Left ventricle myocardium superior (tissue), 1 donor: ENCODE data around the gene GAB2. TPM values are rescaled to one million over a fixed set of nuclear protein-coding genes. Genes with fewer than 3 reads are reported as not detected.
A peak's percentile ranks its signal among the peaks of the same experiment; 100 is the strongest.

Experiments used
- ATAC-seq: fragments of 200-7000 bp; cut with Tn5 transposase; one replicate; pipeline ENCODE4 v1.9.1; 2020; ENCODE audit warnings: mild to moderate bottlenecking, moderate library complexity
- DNase-seq: peaks from one replicate; pipeline ENCODE4 v3.0.0-alpha.2; 2020
- intact Hi-C: fragments of 100-400 bp; cut with micrococcal nuclease; formaldehyde crosslinking; loops from one replicate; pipeline ENCODE4 v1.11.0; 2022
- total RNA-seq: library from RNA; stranded (reverse); fragmentation: NEBNext Ultra II Directional; extraction: Animal tissue kit (Norgen Biotek cat#: 25700); gene quantifications from one replicate; pipeline ENCODE4 v1.2.1, GENCODE V29; 2021
- donor health status: DM: no; HTN: yes; CAD: no; lungs with severe emphysema.

GAB2 gene
- total RNA-seq, 1 donor from 2014 or later, result 17.2 TPM

DNA sequence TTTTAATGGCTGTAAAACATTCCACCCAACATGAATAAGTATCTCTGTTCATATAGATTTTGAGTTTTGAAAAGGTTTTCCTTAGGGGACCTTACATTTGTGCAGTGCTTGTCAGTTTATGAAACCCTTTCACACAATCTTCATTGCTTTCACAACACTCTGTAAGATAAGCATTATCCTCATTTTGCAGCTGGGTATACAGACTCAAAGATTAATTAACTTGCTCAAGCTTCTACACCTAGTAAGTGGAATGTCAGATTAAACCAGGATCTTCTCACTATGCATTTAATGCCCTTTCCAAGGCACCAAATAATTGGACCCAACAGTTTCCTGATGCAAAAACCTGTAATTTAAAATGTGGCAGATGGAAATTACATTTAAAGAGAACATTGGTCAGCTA lies 11.6 kb upstream of the GAB2 start:
- no peak for DNase-seq
- ATAC-seq, result no peak
- intact Hi-C loops, result no loop called here

- intact Hi-C loops, result no loop called here
- ATAC-seq (no peak), DNase-seq (no peak)
Measured at GRCh38 chr11:78428773-78429172, 11.2 kb upstream of the GAB2 start.

- ATAC-seq, result no peak
- intact Hi-C loops, result no loop called here
- DNase-seq, result no peak
Measured at GRCh38 chr11:78428266-78428636, 10.6 kb upstream of the GAB2 start.

DNA sequence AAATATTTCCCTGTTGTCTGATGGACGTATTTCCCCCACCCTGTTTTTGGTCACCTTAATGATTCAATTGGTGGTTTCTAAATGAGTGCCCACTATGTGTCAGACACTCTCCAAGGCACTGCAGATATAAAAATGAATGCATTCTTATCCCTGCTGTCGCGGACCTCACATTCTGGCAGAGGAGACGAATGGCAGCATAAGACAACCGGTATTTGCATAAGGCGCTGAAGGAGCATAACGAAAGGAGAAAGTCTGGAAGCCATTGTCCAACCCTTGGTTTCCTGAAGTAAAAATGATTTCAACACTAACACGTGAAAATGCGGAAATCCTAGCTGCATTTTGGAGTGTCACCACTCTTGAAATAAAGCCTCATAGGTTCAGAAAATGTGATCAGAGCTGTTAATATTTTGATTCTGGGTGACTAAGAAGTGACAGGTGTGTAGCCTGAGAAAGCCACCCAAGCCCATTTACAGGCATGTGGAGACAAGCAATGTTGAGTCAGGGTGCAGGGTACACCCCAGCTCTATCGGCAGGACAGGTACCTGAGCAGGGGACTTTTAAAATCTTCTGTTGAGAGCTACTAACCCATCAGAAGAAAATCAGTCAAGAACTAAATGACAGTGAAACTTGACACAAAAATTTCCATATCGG lies 10.1 kb upstream of the GAB2 start:
- no peak for DNase-seq
- intact Hi-C loops, result no loop called here

GRCh38 chr11:78426845-78427244 lies 9.2 kb upstream of the GAB2 start:
- intact Hi-C loops, result no loop called here
- ATAC-seq (no peak), DNase-seq (no peak)

More for the DNA sequence above, 10.1 kb upstream of the GAB2 start:
- ATAC-seq, result no peak

DNA sequence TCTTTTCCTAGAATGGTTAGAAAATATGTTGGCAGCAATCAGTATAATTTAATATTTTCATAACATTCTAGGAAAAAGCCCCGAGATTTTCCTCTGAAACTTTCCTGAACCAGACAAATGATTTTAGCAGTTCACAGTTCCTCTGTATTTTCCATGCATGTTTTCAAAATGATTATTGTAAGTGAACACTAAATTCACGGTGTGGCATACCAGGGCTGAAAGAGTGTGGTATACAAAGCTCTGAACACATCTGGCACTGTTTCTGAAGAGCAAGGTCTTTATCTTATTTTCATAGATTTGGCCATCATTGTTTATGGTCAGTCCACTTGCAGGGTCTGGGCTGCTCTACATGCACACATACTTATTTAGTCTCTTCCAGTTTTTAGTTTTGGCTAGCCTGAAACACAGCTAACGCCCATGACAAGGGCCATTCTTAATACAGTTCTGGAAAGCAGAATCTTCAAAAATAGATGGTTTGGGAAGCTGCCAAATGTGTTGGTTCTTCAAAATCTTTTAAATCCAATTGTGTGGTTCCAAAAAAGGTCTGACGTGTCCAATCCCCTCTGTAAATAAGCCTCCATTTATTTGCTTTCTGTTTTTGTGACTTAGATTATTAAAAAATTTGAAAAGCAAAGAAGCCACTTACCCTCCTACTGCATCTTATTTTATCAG lies 7.9 kb upstream of the GAB2 start:
- intact Hi-C loops, result no loop called here
- no peak for DNase-seq
- peak; percentile 42 for ATAC-seq

DNA sequence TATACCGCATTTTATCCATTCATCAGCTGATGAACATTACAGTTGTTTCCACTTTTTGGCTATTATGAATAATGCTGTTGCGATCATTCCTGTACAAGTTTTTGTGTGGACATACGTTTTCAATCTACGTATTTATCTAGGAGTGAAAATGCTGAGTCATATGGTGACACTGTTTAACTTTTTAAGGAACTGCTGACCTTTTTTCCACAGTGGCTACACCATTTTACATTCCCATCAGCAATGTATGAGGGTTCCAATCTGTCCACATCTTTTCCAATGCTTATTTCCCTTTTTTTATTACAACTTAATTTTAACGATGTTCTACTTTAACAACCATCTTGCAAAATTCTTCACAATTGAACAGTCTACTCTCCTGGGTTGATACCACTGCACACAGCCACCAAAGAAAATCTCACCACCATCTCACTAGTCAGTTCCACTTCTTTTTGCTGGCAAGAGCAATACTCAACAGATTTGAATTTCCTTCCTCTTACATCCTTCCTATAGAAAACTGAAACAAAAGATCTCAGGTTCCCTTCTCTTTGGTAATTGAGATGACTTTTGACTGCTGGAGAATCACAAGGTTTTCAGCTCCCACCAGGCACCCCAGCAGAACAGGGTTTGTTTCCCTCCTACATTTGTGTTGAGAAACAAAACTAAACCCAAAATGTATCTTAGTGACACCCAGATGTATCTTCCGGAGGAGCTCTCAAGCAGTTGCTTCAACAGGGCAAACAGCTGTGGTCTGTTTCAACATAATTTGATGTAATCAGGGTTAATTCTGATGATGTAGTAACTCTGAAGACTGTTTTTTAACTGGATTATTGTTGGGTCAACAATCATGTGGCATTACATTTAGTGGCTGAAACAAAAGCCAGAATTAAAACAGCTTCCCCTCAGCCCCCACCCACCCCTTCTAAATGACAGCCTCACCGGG lies 7.0 kb upstream of the GAB2 start:
- ATAC-seq, result peak; percentile 10
- intact Hi-C loops, result no loop called here

DNA sequence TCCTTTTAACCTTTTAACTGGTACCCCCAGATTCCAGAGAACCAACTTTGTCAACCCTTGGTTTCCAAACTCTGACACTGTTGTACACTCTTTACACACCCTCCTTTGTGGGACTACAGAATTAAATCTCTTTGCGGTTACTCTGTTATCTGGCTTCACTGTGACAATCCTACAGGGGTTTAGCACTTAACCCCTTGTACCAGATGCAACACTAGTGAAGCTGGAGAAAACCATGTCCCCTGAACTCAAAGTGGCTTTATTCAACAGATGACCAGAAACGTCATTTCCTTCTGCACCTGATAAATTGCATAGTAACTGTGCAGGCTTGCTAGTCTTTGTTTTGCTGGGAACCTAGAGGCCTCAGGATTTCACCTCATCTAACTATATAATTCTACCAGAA lies 5.6 kb upstream of the GAB2 start:
- no peak for DNase-seq
- ATAC-seq, result no peak
- intact Hi-C loops, result no loop called here

More for the DNA sequence above, 7.0 kb upstream of the GAB2 start:
- no peak for DNase-seq

GRCh38 chr11:78420796-78421209 lies 3.2 kb upstream of the GAB2 start:
- intact Hi-C loops, result no loop called here
- peak; percentile 62 for DNase-seq
- ATAC-seq, result no peak

DNA sequence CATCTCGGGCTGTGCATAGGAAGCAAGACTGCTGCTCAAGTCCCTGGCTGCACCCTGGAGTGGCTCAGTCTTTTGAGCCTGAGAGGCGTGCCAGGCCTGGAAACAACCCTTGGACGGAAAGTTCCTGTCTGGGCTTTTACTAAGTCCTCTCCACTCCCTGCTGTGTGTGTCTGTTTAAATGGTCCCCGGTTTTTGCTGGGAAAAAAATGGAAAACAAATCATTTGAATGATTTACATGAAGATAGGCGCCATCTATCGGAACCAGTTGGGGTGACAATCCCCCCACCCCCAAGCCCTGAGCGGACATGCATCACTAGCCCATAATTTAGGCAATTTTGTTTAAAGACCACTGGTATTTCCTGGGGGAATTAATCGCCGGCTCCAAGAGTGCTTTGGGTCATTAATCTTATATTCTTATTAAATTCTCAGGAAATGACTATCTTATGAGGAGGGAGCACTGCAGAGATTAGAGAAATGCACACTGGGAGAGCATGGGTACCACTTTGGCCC lies 2.7 kb upstream of the GAB2 start:
- DNase-seq, result peak; percentile 73
- intact Hi-C loops, result no loop called here
- peak; percentile 40 for ATAC-seq

DNA sequence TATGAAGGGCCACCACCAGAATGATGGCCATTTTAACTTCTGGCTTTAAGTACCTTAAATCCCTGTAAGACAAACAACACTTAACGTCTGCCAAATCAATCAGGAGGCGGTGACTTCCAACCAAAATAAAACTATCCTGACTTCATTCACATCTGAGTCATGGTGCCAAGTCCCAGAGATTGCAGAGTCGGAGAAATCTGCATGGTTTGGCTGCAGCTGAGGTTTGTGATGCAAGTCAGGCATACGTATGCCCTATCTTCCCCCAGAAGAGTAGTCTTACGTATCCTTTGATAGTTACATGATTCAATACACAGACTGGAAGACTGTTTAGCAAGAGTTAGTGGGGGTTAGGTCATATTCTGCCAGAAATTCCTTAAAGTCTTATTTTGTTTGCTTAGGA lies 1.7 kb upstream of the GAB2 start:
- ATAC-seq, result peak; percentile 38
- no peak for DNase-seq
- intact Hi-C loops, result loop anchor here (5.0 to 10.0 kb wide), 3 partner anchors 102 to 195 kb away; no protein-coding TSS in a partner anchor

DNA sequence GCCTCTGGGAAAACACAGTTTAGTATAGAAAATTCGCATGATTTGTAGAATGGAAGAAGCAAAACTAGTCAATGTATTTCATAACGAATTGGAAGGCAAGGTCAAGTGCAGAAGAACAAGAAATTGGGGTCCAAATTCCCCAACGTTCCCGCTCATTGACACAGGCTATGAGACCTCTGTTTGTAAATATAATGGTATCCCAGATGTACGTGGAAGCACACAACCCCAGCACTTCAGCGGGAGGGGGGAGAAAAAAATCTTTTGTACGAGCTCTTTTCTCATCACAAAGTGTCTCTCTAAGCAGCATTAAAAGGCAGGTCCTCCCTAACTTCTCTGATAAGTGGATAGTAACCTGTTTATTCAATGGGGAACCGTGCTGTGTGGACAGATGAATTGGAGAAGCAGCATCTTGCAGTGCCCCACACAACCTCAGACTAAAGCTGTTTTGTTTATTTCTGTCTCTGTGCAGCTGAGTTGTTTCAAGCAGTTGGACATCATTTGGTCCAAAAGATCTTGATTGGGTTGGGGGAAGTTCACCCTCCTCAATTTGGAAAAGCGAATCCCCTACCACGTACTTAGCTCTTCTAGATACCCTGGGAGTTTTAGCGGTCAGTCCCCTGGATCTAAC lies 1.1 kb upstream of the GAB2 start:
- ATAC-seq (no peak), DNase-seq (no peak)
- intact Hi-C loops, result loop anchor here (5.0 to 10.0 kb wide), 3 partner anchors 101 to 194 kb away; no protein-coding TSS in a partner anchor

DNA sequence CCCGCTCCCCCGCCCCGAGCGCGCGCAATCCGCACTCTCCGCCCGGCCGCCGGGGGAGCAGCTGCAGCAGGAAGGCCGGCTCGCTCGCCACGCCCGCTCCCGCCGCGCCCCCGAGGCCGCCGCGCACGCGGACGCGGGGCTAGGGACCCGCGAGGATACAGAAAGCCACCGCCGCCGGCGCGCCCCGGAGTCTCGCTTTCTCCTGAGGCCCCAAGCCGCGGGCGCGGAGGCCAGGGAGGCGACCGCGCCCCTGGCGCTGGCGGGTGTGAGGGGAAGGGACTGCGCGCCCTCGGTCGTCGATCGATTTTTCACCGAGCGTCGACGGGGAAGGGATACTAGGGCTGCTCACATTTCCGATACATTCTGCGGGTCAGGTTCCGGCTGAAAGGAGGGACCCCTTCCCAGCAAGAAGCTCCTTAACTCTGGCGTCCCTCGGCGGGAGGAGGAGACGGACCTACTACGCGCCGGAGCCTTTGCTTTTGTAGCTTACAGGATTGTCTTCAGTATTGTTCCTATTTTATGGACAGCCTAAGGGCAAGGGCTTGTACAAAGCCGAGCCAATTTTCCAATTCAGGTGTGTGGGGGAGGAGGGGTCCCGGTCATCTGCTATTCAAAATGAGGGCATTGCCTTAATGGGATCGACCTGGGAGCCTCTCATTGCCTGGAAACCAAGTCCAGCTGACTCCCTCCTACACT lies 416 bp upstream of the GAB2 start:
- intact Hi-C loops, result loop anchor here (5.0 to 10.0 kb wide), 3 partner anchors 101 to 193 kb away; no protein-coding TSS in a partner anchor

GRCh38 chr11:78416285-78417174 lies 1.1 kb downstream of the GAB2 start:
- intact Hi-C loops, result loop anchor here (5.0 to 10.0 kb wide), 3 partner anchors 99 to 192 kb away; no protein-coding TSS in a partner anchor
- ATAC-seq (peak; percentile 74), DNase-seq (peak; percentile 86)

More for the DNA sequence above, 416 bp upstream of the GAB2 start:
- DNase-seq (peak; percentile 92), ATAC-seq (peak; percentile 70)

GRCh38 chr11:78415338-78415737 lies 2.3 kb downstream of the GAB2 start:
- DNase-seq, result no peak
- intact Hi-C loops, result loop anchor here (5.0 to 10.0 kb wide), 3 partner anchors 98 to 191 kb away; no protein-coding TSS in a partner anchor
- no peak for ATAC-seq

- intact Hi-C loops, result loop anchor here (5.0 to 10.0 kb wide), 3 partner anchors 97 to 190 kb away; no protein-coding TSS in a partner anchor
- DNase-seq (no peak), ATAC-seq (no peak)
Measured at GRCh38 chr11:78414321-78415051, 3.1 kb downstream of the GAB2 start.

- DNase-seq (no peak), ATAC-seq (no peak)
- intact Hi-C loops, result no loop called here
Measured at GRCh38 chr11:78408619-78409018, 9.0 kb downstream of the GAB2 start.
